ENCODE results near the gene RAB8B.
"Not testable (repeated sequence)": the region's sequence is repeated elsewhere in the genome, so short reads cannot be mapped to it uniquely, and the experiment has no call there.

The RAB8B gene

DNA sequence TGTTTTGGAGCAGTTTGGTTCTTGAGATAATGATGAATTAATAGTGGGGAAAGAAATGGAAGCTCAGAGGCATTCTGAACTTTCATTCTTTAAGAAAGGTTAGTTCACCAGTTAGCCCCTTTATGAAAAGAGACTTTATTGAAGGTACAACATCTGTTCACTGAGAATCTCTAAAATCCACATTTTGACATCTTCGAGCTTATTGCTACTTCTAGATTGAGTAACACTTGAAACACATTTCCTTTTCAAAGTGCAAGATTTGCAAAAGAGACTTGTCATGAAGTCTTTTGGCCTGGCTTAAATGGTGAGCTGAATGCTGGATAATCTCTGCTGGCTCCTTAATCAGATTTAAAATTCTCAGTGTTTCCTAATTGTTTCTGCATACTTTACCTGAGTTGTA, 42.3 kb downstream of the RAB8B start:
- H3K4me3 ChIP-seq (ENCODE audit: low read depth, low read length), result no peak overlapping the region
- TF ChIP-seq, protein P1, sequence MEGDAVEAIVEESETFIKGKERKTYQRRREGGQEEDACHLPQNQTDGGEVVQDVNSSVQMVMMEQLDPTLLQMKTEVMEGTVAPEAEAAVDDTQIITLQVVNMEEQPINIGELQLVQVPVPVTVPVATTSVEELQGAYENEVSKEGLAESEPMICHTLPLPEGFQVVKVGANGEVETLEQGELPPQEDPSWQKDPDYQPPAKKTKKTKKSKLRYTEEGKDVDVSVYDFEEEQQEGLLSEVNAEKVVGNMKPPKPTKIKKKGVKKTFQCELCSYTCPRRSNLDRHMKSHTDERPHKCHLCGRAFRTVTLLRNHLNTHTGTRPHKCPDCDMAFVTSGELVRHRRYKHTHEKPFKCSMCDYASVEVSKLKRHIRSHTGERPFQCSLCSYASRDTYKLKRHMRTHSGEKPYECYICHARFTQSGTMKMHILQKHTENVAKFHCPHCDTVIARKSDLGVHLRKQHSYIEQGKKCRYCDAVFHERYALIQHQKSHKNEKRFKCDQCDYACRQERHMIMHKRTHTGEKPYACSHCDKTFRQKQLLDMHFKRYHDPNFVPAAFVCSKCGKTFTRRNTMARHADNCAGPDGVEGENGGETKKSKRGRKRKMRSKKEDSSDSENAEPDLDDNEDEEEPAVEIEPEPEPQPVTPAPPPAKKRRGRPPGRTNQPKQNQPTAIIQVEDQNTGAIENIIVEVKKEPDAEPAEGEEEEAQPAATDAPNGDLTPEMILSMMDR (IDR thresholded peaks at IDR 0.05; ENCODE audit: low read depth, low read length, missing control alignments), result no peak
- no peak for DNase-seq (ENCODE audit: low read depth)
- in situ Hi-C loops (cut with HindIII; ENCODE audit: low sequenced_read_pairs), result no loop called here

DNA sequence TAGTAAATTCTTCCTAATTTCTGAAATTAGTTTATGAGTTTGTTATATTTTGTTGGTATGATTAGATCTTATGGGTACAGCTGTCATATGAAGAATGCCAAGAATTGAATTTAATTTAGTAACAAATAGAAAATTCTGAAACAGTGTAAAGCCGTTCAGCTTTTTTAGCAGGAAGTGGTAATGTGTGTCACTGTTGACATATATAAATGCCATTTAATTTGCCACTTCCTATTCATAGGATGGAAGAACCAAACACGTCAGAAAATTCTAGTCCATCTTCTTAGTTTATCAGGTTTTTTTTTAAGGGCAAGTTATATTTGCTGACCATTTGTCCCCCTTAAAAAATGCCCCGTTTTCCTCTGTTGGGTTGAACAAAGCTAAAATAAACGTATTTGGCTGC, 43.0 kb downstream of the RAB8B start:
- no peak for DNase-seq (ENCODE audit: low read depth)
- in situ Hi-C loops (cut with HindIII; ENCODE audit: low sequenced_read_pairs), result no loop called here
- TF ChIP-seq, protein P1 (IDR thresholded peaks at IDR 0.05; ENCODE audit: low read depth, low read length, missing control alignments), result no peak
- no peak overlapping the region for H3K4me3 ChIP-seq (ENCODE audit: low read depth, low read length)

DNA sequence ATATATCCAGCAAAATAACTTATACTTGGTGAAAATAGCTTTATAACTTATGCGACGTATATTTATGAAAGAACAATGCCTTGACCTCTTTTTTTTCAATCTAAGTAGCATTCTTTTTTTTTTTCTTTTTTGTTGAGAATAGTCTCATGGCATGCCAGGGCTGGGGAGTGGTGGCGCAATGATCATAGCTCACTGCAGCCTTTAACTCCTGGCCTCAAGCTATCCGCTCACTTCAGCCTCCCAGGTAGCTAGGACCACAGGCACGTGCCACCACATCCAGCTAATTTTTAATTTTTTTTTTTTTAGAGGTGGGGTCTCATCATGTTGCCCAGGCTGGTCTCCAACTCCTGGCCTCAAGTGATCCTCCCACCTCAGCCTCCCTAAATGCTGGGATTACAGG, 43.5 kb downstream of the RAB8B start:
- no peak for DNase-seq (ENCODE audit: low read depth)
- H3K4me3 ChIP-seq (ENCODE audit: low read depth, low read length), result no peak overlapping the region
- in situ Hi-C loops (cut with HindIII; ENCODE audit: low sequenced_read_pairs), result no loop called here
- TF ChIP-seq, protein P1 (IDR thresholded peaks at IDR 0.05; ENCODE audit: low read depth, low read length, missing control alignments), result no peak

DNA sequence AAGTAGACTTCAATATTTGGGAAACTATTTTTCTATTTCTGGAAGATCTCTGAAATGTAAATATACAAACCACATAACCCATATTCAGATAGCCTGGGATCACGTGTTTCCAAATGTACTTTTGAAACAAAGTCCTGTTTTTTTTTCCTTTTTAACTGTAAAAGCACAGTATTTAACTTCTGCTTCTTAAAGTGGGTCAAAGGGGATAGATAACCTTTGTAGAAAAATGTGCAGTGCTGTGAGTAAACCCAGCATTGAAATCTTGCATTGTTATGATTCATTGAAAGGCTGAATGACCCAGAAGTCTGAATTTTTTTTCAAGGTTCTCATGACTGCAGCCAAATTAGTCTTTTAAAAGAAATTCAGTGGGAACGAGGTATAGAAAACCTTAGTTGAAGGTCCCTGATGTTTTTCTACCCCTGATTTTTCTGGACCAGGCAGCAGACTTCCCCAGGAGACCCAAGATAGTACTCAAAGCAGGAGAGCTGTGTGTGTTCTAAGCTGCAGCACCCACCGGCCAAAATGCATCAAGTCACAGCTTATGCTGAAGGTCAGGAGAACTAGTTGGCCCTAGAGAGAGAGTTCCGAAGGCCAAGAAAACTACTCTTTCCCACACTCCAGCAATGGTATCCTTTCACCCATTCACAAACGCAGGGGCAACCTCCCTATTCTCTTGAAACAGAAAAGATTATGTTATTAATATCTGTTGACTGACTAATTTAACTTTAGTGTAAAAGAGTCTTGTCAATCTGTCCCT, 44.4 kb downstream of the RAB8B start:
- peak; percentile 53 for DNase-seq (ENCODE audit: low read depth)
- TF ChIP-seq, protein P1 (IDR thresholded peaks at IDR 0.05; ENCODE audit: low read depth, low read length, missing control alignments), result no peak
- no peak overlapping the region for H3K4me3 ChIP-seq (ENCODE audit: low read depth, low read length)
- in situ Hi-C loops (cut with HindIII; ENCODE audit: low sequenced_read_pairs), result no loop called here

DNA sequence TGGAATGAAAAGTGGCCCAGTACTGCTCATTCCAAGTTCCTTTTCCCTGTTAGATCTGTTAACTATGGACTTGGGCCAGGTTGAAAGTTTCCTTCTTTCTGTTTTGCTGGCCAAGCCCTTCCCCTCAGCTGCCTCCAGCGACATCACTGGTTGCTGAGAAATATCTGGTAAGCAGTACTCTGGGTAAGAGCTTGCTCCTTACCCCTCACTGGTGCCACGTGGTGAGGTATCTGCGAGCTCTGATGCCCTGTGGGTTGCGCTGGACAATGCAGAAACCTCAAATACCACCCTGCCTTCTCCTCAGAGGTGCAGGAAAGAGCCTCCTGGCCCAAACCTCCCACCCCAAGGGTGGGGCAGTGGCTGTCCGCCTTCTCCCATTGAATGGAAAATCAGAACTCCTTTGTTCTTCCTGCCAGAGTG, 45.1 kb downstream of the RAB8B start:
- in situ Hi-C loops (cut with HindIII; ENCODE audit: low sequenced_read_pairs), result no loop called here
- no peak overlapping the region for H3K4me3 ChIP-seq (ENCODE audit: low read depth, low read length)
- no peak for DNase-seq (ENCODE audit: low read depth)
- TF ChIP-seq, protein P1 (IDR thresholded peaks at IDR 0.05; ENCODE audit: low read depth, low read length, missing control alignments), result no peak

DNA sequence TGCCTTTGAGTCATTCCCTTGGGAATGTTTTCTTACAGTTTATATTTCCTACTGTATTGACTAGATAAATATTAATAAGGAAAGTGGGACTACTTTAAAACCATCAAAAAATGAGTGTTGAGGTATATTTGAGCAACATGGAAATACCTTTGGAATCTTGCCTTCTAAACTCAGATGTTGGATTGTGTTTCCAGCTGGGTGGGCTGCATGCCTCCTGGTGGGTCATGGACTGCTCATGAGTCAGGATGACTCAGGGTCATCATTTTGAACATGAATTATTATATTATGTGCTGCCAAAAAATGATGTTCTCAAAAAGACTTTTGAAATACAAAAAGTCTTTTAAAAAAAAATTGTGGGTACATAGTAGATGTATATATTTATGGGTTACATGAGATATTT, 46.9 kb downstream of the RAB8B start:
- in situ Hi-C loops (cut with HindIII; ENCODE audit: low sequenced_read_pairs), result no loop called here
- no peak overlapping the region for H3K4me3 ChIP-seq (ENCODE audit: low read depth, low read length)
- DNase-seq (ENCODE audit: low read depth), result peak; percentile 70
- TF ChIP-seq, protein P1 (IDR thresholded peaks at IDR 0.05; ENCODE audit: low read depth, low read length, missing control alignments), result no peak

DNA sequence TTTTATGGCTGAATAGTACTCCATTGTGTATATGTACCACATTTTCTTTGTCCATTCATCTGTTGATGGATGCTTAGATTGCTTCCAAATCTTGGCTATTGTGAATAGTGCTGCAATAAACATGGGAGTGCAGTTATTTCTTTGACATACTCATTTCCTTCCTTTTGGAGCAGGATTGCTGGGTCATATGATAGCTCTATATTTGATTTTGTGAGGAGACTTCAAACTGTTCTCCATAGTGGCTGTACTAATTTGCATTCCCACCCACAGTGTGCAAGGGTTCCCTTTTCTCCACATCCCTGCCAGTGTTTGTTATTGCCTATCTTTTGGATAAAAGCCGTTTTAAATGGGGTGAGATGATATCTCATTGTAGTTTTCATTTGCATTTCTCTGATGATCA, 47.7 kb downstream of the RAB8B start:
- DNase-seq (ENCODE audit: low read depth); in situ Hi-C loops (cut with HindIII; ENCODE audit: low sequenced_read_pairs); H3K4me3 ChIP-seq (ENCODE audit: low read depth, low read length): not testable (repeated sequence)
